GM23248 (cell line): ENCODE data around the gene HLA-A.

ENCODE experiments used
- EZH2 ChIP-seq: fragments of 200-600 bp; sonication (generic); IDR thresholded peaks from 2 replicates; pipeline ENCODE4 v1.6.1; 2018; ENCODE audit warnings: antibody characterized with exemption, mild to moderate bottlenecking; ENCODE audit not compliant: insufficient read depth, poor library complexity, severe bottlenecking
- EZH2phosphoT487 ChIP-seq: fragments of 200-600 bp; sonication (generic); IDR thresholded peaks from 2 replicates; pipeline ENCODE4 v1.6.1; 2018; ENCODE audit warnings: antibody characterized with exemption, moderate library complexity, mild to moderate bottlenecking, low read depth; ENCODE audit not compliant: insufficient read depth

GRCh38 chr6:29974901-29975560, 32.7 kb downstream of the HLA-A start:
- no peak for TF ChIP-seq EZH2phosphoT487
- no peak for TF ChIP-seq EZH2
